NCI-H526 treated with DMSO at 0.1 percent for 48 hours (cell line): ENCODE results near the gene CA12.
"Not testable (repeated sequence)": the region's sequence is repeated elsewhere in the genome, so short reads cannot be mapped to it uniquely, and the experiment has no call there.

ENCODE experiments used
- DNase-seq: peaks from one replicate; lab custom pipeline; 2025; lab: John Stamatoyannopoulos, UW

The CA12 gene

GRCh38 chr15:63335543-63336240, 46.0 kb downstream of the CA12 start:
- DNase-seq = no peak

GRCh38 chr15:63334821-63335220, 46.8 kb downstream of the CA12 start:
- no peak for DNase-seq

- no peak for DNase-seq
These were observed 49.1 kb downstream of the CA12 start for GRCh38 chr15:63332367-63333124.

GRCh38 chr15:63331456-63331855, 50.2 kb downstream of the CA12 start:
- DNase-seq = no peak

GRCh38 chr15:63330926-63331325, 50.7 kb downstream of the CA12 start:
- DNase-seq = no peak

GRCh38 chr15:63329567-63330350, 51.9 kb downstream of the CA12 start:
- no peak for DNase-seq

GRCh38 chr15:63327648-63328421, 53.8 kb downstream of the CA12 start:
- DNase-seq = no peak

- DNase-seq = no peak
These were observed 56.9 kb downstream of the CA12 start for GRCh38 chr15:63324770-63325169.

- no peak for DNase-seq
These were observed 57.7 kb downstream of the CA12 start for GRCh38 chr15:63323798-63324563.

- no peak for DNase-seq
These were observed 59.1 kb downstream of the CA12 start for GRCh38 chr15:63322541-63322940.

- no peak for DNase-seq
These were observed 60.2 kb downstream of the CA12 start for GRCh38 chr15:63321462-63321861.

GRCh38 chr15:63320981-63321380, 60.7 kb downstream of the CA12 start:
- not testable (repeated sequence) for DNase-seq

GRCh38 chr15:63320446-63320845, 61.2 kb downstream of the CA12 start:
- not testable (repeated sequence) for DNase-seq

GRCh38 chr15:63319065-63319464, 62.6 kb downstream of the CA12 start:
- no peak for DNase-seq

- DNase-seq = no peak
These were observed 63.3 kb downstream of the CA12 start for GRCh38 chr15:63318344-63318743.

GRCh38 chr15:63314409-63314808, 67.2 kb downstream of the CA12 start:
- no peak for DNase-seq

GRCh38 chr15:63313825-63314224, 67.8 kb downstream of the CA12 start:
- DNase-seq = no peak

GRCh38 chr15:63312286-63312685, 69.4 kb downstream of the CA12 start:
- no peak for DNase-seq

- DNase-seq = no peak
These were observed 71.0 kb downstream of the CA12 start for GRCh38 chr15:63310646-63311045.

- DNase-seq = no peak
These were observed 72.7 kb downstream of the CA12 start for GRCh38 chr15:63308947-63309346.

- no peak for DNase-seq
These were observed 73.2 kb downstream of the CA12 start for GRCh38 chr15:63308491-63308890.
